Activated CD8-positive, alpha-beta memory T cell treated with anti-CD3 and anti-CD28 coated beads, Interleukin-2, amount 50 U/mL, for 24 hours (primary cell): ENCODE data around the gene ILF2.

Experiments used
- DNase-seq: peaks from one replicate; pipeline ENCODE4 v3.0.0-alpha.2; 2020; ENCODE audit errors: extremely low read depth

The ILF2 gene

DNA sequence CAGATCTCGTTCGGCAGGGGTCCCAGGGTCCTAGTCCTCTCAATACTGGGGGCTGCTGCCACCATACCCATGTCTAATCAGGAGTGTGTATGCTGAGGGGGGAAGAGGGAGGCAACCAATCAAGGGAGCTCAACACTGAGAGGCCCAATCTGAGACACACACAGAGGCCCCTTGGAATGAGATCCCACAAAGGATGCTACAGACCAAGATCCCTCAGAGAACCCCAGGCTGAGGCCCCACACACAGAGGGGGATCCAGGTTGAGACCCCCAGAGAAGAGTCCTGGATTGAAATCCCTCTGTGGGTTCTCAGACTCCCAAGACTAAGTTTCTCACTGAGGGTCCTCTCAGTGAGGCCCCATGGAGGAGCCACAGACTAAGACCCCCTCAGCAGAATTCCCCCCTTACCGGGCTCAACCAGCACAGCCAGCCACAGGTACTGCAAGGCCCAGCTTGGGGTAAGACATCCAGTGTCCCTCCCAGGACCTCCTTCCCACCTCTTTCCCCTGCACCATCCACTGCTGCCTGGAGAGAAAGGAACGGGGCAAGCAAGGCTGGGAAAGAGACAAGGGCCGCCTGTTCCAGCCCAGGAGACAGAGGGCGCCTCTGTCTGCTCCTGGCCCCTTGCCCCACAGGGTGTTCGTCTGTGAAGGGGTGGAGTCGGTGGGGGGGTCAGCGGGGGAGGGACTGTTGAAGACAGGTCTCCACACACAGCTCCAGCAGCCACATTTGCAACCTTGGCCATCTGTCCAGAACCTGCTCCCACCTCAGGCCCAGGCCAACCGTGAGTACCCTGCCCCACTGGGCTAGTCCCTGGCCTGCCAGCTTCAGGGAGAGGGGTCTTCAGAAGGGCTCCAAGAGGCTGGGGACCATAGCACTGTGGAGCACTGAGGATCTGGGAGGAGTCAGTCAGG lies 42.8 kb downstream of the ILF2 start, which contains the start of gene S100A1:
S100A1 (plus strand) TSS at position 720 of the 912 bp plus-strand sequence. CDS start 2,088 bp downstream, outside the sequence.
- DNase-seq, result no peak

DNA sequence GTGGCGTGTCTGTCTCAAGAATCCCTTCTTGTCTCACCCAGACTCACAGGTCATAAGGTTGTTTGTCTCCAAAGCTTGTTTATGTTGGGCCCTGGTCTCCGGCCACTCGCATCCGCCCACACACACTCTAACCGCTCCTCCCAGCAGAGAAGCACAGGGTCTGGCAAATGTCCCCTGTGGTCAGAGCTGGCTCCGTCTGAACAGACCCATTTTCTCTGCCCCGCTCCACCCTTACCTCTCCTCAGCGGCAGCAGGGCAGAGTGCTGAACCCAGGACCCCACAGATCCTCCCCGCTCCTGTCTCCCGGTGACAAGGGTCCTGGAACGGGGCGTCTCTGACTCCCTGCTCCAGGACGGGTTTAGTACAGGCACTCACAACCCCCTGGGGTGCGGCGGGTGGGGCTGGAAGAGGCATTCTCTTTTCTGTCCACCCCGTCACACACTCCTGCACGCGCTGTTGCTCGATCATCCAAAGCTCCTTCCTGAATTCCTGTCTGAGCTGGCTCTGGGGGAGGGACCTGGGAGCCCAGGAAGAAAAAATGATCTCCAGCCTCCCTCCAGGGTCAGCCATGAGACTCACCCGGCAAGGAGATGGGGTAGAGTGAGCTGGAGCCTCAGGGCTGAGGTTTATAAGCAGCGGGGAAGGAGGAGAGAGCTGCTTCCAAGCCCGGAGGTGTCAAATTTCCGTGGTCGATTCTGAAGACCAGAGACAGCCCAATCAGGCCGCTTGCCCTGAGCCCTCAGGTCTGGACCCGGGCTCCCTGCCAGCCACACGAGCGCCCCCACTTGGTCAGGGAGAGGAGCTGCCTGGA lies 43.7 kb downstream of the ILF2 start, which contains the start of gene S100A13:
S100A13 (minus strand) TSS at position 602 of the 811 bp plus-strand sequence. CDS start 1,033 bp downstream, outside the sequence.
- no peak for DNase-seq

GRCh38 chr1:153626477-153626903 lies 44.3 kb downstream of the ILF2 start:
- no peak for DNase-seq

- DNase-seq, result no peak
Measured at GRCh38 chr1:153624965-153625611, 45.7 kb downstream of the ILF2 start.

GRCh38 chr1:153623101-153623500 lies 47.7 kb downstream of the ILF2 start:
- DNase-seq, result no peak

- no peak for DNase-seq
Measured at GRCh38 chr1:153619171-153619570, 51.6 kb downstream of the ILF2 start.

GRCh38 chr1:153617663-153618062 lies 53.1 kb downstream of the ILF2 start:
- no peak for DNase-seq

DNA sequence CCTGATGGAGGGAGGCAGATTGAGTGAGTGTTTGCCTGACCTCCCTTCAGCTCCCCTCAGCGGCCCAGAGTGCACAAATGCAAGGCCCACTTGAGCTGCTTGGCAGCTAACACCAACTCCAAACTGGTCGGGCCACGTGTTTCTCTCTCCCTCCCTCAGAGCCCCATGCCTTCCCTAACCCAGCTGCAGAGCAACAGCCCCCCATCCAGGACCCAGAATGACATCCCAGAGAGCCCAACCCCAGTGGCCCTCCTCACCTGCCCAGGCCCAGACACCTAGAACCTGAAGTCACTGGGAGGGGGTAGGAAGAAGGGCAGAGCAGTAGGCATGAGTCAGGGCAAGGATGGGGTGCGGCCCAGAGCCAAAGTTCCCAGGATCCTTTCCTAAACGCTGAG lies 53.9 kb downstream of the ILF2 start:
- no peak for DNase-seq

DNA sequence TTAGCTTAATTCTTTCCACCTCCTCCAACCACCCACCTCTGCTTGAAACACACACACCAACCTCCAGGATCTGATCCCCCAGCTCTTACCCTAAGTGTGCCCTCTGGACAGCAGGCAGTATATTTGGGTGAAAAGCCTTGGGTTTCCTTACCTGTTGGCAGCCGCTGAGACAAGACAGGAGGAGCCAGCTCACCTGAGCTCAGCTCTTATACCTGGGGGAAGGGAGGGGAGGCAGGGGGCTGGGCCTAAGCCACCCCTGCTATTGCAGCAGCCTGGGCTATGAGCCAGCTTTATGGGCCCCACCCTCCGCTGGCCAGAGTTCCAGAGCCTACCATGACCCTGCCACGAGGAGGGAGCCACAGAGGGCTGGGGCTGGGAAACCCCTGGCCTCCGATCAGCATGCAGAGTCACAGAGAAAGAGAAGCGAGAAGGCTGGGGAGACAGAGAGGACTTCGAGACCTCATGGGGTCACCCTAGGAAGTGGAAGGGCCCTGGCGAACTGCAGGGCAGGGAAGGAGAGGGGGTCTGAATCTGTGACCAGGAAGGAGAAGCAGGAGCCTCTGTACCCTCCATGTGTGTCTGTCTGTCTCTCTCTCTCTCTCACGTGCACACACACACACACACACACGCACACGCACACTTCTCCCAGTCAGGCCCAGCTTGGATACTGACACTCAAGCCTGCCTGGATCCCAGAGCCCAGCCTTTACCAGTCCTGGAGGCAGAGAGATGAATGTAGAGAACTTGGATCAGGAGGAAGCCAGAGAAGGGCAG lies 54.5 kb downstream of the ILF2 start, which contains the start of gene S100A14:
S100A14 (minus strand) TSS at position 182 of the 773 bp plus-strand sequence. CDS start 467 bp downstream, outside the sequence.
- DNase-seq, result no peak

DNA sequence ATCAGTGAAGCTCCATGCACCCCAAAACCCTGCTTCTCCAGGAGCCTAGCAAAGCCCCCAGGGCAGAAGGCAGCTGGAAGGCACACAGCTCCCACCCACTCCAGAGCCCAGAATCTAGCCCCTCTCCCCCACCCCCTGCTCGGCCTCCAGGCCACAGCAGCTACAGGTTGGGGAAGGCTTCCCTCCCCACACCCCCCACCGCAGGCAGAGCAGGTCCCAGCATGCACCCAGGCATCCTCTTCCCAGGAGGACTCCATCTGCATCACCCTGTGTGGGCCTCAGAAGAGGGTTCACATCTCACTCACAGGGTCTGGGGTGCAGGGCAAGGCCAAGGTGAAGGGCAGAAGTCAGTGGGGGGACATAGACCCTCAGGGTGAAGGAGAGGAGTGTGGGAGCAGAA lies 55.4 kb downstream of the ILF2 start:
- DNase-seq, result no peak

DNA sequence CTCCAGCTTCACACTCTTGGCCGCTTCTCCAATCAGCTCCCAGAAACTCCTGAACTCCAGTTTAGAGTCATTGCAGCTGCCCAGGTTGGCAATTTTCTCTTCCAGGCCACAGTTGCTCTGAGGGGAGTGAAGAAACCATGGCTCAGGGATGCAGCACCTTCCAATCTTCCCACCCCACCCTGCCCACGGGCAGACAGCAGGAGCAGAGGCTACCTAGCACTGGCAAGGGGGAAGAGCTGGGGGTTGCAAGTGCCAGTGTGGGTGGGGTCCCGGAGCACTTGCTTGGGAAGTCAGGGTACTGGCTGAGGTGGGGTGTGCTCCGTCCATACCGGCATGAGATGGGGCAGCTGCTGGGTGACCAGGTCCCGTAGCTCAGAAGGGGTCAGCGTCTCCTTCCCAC lies 55.9 kb downstream of the ILF2 start:
- no peak for DNase-seq

- DNase-seq, result no peak
Measured at GRCh38 chr1:153614189-153614900, 56.4 kb downstream of the ILF2 start.

DNA sequence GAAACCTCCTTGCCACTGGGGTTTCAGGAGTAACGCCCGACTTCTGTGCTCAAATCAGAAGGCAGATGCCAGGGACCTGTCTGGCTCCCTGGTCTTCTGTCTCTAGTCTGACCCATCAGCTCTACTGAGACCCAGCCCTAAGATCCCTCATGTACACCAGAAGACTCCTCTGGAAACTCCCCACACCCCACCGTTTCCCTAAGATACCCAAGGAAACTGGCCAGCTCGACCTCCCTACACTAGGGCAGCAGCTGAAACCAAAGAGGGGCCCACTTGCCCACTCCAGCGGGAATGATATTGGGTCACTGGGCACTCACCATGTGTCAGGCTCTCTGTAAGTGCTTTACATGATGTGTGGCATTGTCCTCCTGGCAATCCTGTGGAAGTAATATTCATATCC lies 57.4 kb downstream of the ILF2 start:
- DNase-seq, result no peak

DNA sequence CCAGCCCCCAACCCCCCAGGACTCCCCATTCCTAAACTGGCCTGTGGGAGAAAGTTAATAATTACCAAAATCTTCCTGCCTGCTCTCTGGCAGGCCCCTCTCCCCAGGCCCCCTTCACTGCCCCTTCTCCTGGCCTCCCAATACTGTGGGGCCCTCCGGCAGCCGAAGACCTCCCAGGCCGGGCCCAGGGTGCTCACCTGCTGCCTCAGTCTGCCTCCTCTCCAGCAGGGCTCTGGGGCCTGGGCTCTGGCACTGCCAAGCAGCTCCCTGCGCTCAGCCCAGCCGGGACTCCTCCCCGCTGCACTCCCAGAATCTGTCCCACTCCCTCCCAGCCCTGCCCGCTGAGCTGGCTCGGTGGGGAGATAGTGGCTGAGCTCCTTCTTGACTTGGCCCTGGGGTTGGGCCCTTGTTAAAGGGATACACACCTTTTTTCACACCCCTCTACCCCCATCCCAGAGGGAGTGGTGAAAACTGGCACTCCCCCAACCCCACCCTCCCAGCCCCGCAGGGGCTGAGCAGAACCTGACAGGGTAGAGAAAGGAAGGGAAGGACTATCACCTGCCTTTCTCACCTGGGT lies 58.0 kb downstream of the ILF2 start, which contains the start of gene S100A16:
S100A16 (minus strand) TSS at position 383 of the 577 bp plus-strand sequence. CDS start 4,986 bp downstream, outside the sequence.
- no peak for DNase-seq

DNA sequence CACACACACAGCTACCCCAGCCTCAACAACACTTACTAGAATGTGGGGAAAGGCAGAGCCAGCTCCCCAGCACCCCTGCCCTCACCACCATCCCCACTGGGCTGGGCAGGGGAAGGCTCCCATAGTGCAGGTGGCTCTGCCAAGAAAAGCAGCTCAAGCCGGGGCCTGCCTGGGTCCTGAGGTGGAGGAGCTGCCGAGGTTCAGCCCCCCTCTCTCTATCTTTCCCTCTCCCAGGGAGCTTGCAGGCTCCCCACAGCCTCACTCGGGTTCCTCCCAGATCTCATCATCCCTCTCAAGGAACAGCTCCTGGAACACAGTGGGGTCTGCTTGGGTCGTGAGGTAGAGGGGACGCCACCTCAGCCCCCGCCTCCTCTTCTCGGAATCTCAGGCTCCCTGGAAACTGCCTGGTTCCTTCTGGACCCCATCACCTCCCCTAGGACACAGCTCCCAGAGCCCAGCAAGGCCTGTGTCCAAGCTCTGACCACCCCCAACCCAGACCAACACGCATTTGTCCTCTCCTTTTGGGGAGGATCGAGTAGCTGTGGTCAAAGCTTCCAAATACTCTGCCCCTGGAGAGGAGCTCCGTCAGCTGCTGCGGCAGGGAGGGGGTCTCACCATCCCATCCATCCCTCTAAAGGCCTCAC lies 58.6 kb downstream of the ILF2 start:
- no peak for DNase-seq
